Smooth muscle cell (in vitro differentiated cells): ENCODE data around the gene PRTFDC1. TPM values are rescaled to one million over a fixed set of nuclear protein-coding genes. Genes with fewer than 3 reads are reported as not detected.
A peak's percentile ranks its signal among the peaks of the same experiment; 100 is the strongest.
"Not testable (repeated sequence)": the region's sequence is repeated elsewhere in the genome, so short reads cannot be mapped to it uniquely, and the experiment has no call there.

Experiments
- DNase-seq: peaks from one replicate; lab custom pipeline; 2025; ENCODE audit not compliant: unreplicated experiment; lab: John Stamatoyannopoulos, UW
- H2AFZ ChIP-seq: fragments of 200-600 bp; sonication (generic); 2 replicates; pipeline ENCODE4 v1.6.0; 2016; ENCODE audit warnings: antibody characterized with exemption, low read depth, mild to moderate bottlenecking
- H3F3A ChIP-seq: fragments of 200-600 bp; sonication (generic); 2 replicates; pipeline ENCODE4 v1.6.0; 2017; ENCODE audit warnings: antibody characterized with exemption, low read depth
- H3K27ac ChIP-seq: fragments of 200-600 bp; sonication (generic); 2 replicates; pipeline ENCODE4 v1.5.1; 2016; ENCODE audit warnings: low read depth, mild to moderate bottlenecking
- H3K27me3 ChIP-seq: fragments of 200-600 bp; sonication (generic); 2 replicates; pipeline ENCODE4 v1.6.1; 2016; ENCODE audit warnings: low read depth, mild to moderate bottlenecking
- H3K36me3 ChIP-seq: fragments of 200-600 bp; sonication (generic); 2 replicates; pipeline ENCODE4 v1.5.1; 2016; ENCODE audit warnings: low read depth
- H3K4me1 ChIP-seq: fragments of 200-600 bp; sonication (generic); 2 replicates; pipeline ENCODE4 v1.5.1; 2016; ENCODE audit warnings: low read depth
- H3K4me2 ChIP-seq: fragments of 200-600 bp; sonication (generic); 2 replicates; pipeline ENCODE4 v1.6.0; 2016; ENCODE audit warnings: mild to moderate bottlenecking
- H3K4me3 ChIP-seq: fragments of 200-600 bp; sonication (generic); 2 replicates; pipeline ENCODE4 v1.5.1; 2016; ENCODE audit warnings: mild to moderate bottlenecking
- H3K79me2 ChIP-seq: fragments of 200-600 bp; sonication (generic); 2 replicates; pipeline ENCODE4 v1.6.0; 2016; ENCODE audit warnings: low read depth, mild to moderate bottlenecking
- H3K9ac ChIP-seq: fragments of 200-600 bp; sonication (generic); 2 replicates; pipeline ENCODE4 v1.6.0; 2016; ENCODE audit warnings: low read depth
- H3K9me3 ChIP-seq: fragments of 200-600 bp; sonication (generic); replicated peaks from 2 replicates; pipeline ENCODE4 v1.5.1; 2016; ENCODE audit warnings: low read depth
- H4K20me1 ChIP-seq: fragments of 200-600 bp; sonication (generic); 2 replicates; pipeline ENCODE4 v1.6.0; 2016; ENCODE audit warnings: low read depth
- WGBS: methylation state at CpG from one replicate; pipeline ENCODE4 v1.1.7; 2016; ENCODE audit warnings: low lambda C conversion rate; 5-methylcytosine and 5-hydroxymethylcytosine counted together
- polyA plus RNA-seq: library from polyadenylated mRNA; unstranded; fragments of >200 nt; fragmentation: Nextera tagmentation; extraction: Ambion mirVana; gene quantifications from 2 replicates; pipeline ENCODE4 v1.2.1, GENCODE V29; 2016
- total RNA-seq: library from RNA; depleted of rRNA; stranded (reverse); fragments of >200 nt; gene quantifications from 2 replicates; pipeline ENCODE4 v1.2.3, GENCODE V29; 2014
- TF ChIP-seq, protein P1 (sequence below): fragments of 200-600 bp; sonication (generic); IDR thresholded peaks from 2 replicates; pipeline ENCODE4 v1.5.1; 2017; ENCODE audit warnings: borderline replicate concordance, mild to moderate bottlenecking, antibody characterized with exemption; ENCODE audit not compliant: insufficient read depth, poor library complexity, severe bottlenecking

Gene PRTFDC1
- total and polyA plus RNA-seq, 2 experiments from 2014 or later, result 10.2 to 11.9 TPM

DNA sequence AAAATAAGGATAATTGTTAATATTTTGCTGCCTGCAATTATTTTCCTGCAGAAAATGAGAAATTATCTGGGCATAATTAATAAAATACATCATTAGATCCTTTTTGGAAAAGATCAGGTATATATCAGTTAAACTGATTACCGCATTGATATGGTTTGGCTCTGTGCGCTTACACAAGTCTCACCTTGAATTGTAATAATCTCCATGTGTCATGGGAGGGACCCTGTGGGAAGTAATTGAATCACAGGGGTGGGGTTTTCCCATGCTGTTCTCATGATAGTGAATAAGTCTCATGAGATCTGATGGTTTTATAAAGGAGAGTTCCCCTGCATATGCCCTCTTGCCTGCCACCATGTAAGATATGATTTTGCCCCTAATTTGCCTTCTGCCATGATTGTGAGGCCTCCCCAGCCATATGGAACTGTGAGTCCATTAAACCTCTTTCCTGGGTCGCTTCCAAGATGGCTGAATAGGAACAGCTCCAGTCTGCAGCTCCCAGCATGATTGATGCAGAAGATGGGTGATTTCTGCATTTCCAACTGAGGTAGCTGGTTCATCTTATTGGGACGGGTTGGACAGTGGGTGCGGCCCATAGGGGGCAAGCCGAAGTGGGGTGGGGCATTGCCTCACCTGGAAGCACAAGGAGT lies 30.1 kb downstream of the PRTFDC1 start:
- H3K27me3 ChIP-seq, H3K9me3 ChIP-seq, H2AFZ ChIP-seq, H3F3A ChIP-seq, H3K36me3 ChIP-seq, H3K9ac ChIP-seq, H3K79me2 ChIP-seq, DNase-seq, H3K4me3 ChIP-seq, H4K20me1 ChIP-seq, H3K4me1 ChIP-seq: not testable (repeated sequence)
- peak overlapping the region; percentile 85 for H3K27ac ChIP-seq
- 98% methylated on average over 6 of the region's 6 CpGs for WGBS
- H3K4me2 ChIP-seq, result peak overlapping the region; percentile 45

- Histone ChIP-seq H2AFZ (no peak overlapping the region), H3K4me1 (no peaks in the 10 kb centered on the region), H3K4me3 (no peak overlapping the region), H3K27me3 (no peaks in the 10 kb centered on the region), H3K4me2 (peak overlapping the region; percentile 45), H3K9me3 (no peaks in the 10 kb centered on the region), H3K9ac (peak overlapping the region; percentile 26), H3K79me2 (no peaks in the 10 kb centered on the region), H3K36me3 (peaks cover 4% of the 10 kb centered on the region), H4K20me1 (no peaks in the 10 kb centered on the region), H3F3A (peaks cover 4% of the 10 kb centered on the region), H3K27ac (peak overlapping the region; percentile 85)
- TF ChIP-seq, protein P1, sequence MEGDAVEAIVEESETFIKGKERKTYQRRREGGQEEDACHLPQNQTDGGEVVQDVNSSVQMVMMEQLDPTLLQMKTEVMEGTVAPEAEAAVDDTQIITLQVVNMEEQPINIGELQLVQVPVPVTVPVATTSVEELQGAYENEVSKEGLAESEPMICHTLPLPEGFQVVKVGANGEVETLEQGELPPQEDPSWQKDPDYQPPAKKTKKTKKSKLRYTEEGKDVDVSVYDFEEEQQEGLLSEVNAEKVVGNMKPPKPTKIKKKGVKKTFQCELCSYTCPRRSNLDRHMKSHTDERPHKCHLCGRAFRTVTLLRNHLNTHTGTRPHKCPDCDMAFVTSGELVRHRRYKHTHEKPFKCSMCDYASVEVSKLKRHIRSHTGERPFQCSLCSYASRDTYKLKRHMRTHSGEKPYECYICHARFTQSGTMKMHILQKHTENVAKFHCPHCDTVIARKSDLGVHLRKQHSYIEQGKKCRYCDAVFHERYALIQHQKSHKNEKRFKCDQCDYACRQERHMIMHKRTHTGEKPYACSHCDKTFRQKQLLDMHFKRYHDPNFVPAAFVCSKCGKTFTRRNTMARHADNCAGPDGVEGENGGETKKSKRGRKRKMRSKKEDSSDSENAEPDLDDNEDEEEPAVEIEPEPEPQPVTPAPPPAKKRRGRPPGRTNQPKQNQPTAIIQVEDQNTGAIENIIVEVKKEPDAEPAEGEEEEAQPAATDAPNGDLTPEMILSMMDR, result no peak
- DNase-seq, result peak; percentile 15
- WGBS, result 43% methylated on average over 7 of the region's 7 CpGs
Observed at GRCh38 chr10:24920907-24921881, 31.2 kb downstream of the PRTFDC1 start.

DNA sequence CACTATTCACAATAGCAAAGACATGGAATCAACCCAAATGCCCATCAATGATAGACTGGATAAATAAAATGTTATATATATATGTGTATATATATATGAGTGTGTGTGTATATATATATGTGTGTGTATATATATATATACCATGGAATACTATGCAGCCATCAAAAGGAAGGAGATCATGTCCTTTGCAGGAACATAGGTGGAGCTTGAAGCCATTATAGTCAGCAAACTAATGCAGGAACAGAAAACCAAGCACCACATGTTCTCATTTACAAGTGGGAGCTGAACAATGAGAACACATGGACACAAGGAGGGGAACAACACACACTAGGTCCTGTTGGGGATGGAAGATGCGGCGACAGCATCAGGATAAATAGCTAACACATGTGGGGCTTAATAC lies 32.2 kb downstream of the PRTFDC1 start:
- WGBS, result 97% methylated on average over 2 of the region's 2 CpGs
- not testable (repeated sequence) for H3F3A ChIP-seq, H4K20me1 ChIP-seq, H3K79me2 ChIP-seq, H2AFZ ChIP-seq, DNase-seq, H3K4me2 ChIP-seq, H3K9me3 ChIP-seq, H3K9ac ChIP-seq, H3K4me1 ChIP-seq, H3K27ac ChIP-seq, H3K27me3 ChIP-seq, H3K4me3 ChIP-seq, H3K36me3 ChIP-seq

DNA sequence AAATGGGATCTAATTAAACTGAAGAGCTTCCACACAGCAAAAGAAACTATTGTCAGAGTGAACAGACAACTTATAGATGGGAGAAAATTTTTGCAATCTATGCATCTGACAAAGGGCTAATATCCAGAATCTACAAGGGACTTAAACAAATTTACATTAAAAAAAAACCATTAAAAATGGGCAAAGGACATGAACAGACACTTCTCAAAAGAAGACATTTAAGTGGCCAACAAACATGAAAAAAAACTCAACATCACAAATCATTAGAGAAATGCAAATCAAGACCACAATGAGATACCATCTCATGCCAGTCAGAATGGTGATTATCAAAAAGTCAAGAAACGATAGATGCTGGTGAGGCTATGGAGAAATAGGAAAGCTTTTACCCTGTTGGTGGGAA lies 32.8 kb downstream of the PRTFDC1 start:
- H3K4me2 ChIP-seq, H3K9ac ChIP-seq, H4K20me1 ChIP-seq, DNase-seq, H2AFZ ChIP-seq, H3K4me1 ChIP-seq, H3K4me3 ChIP-seq, H3K27me3 ChIP-seq, H3F3A ChIP-seq, H3K79me2 ChIP-seq, H3K36me3 ChIP-seq, H3K27ac ChIP-seq, H3K9me3 ChIP-seq: not testable (repeated sequence)
- 93% methylated on average over 1 of the region's 1 CpG for WGBS

DNA sequence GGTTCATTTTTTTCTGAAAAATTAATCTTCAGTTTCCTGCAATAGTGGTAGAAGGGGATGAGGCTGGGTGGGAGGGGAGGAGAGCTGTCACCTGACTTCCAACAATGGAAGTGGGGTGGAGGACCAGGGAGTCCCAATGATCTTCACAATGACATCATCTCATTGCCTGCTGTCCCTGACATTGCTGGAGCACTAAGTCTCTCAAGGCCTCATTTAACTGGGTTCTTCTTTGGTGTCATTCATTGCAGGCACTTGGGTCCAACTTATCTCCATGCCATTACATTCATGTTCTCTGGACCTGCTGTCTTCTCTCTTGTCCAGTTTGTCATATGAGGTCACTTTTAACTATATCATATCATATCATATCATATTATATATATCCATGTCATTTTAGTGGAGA lies 34.4 kb downstream of the PRTFDC1 start:
- Histone ChIP-seq H3K9ac (no peak overlapping the region), H3K27me3 (no peaks in the 10 kb centered on the region), H2AFZ (no peak overlapping the region), H3K27ac (no peak overlapping the region), H3F3A (peaks cover 4% of the 10 kb centered on the region), H3K4me3 (no peak overlapping the region), H3K79me2 (no peaks in the 10 kb centered on the region), H4K20me1 (no peaks in the 10 kb centered on the region), H3K4me1 (no peaks in the 10 kb centered on the region), H3K4me2 (no peak overlapping the region), H3K9me3 (no peaks in the 10 kb centered on the region), H3K36me3 (no peaks in the 10 kb centered on the region)
- DNase-seq, result no peak
- TF ChIP-seq, protein P1, result no peak
